NCI-H748 (cell line): ENCODE results near the gene DHCR24.

Experiments
- DNase-seq: peaks from one replicate; lab custom pipeline; 2025; ENCODE audit not compliant: unreplicated experiment; lab: John Stamatoyannopoulos, UW

Gene DHCR24

GRCh38 chr1:54818461-54819194 is 68.4 kb downstream of the DHCR24 start:
- DNase-seq = no peak

GRCh38 chr1:54816951-54817350 is 70.0 kb downstream of the DHCR24 start:
- DNase-seq = no peak

GRCh38 chr1:54816130-54816529 is 70.9 kb downstream of the DHCR24 start:
- no peak for DNase-seq

- no peak for DNase-seq
These were observed 71.7 kb downstream of the DHCR24 start for GRCh38 chr1:54815086-54815876.

GRCh38 chr1:54814571-54814970 is 72.4 kb downstream of the DHCR24 start:
- no peak for DNase-seq

GRCh38 chr1:54814126-54814498 is 72.9 kb downstream of the DHCR24 start:
- no peak for DNase-seq

- DNase-seq = no peak
These were observed 73.4 kb downstream of the DHCR24 start for GRCh38 chr1:54813485-54814125.

- DNase-seq = no peak
These were observed 74.1 kb downstream of the DHCR24 start for GRCh38 chr1:54812801-54813484.

GRCh38 chr1:54811739-54812655 is 75.0 kb downstream of the DHCR24 start:
- DNase-seq = no peak

GRCh38 chr1:54811066-54811465 is 75.9 kb downstream of the DHCR24 start:
- no peak for DNase-seq

- peak; percentile 66 for DNase-seq
These were observed 76.6 kb downstream of the DHCR24 start for GRCh38 chr1:54810153-54810942.

- no peak for DNase-seq
These were observed 77.4 kb downstream of the DHCR24 start for GRCh38 chr1:54809496-54810074.

- no peak for DNase-seq
These were observed 78.4 kb downstream of the DHCR24 start for GRCh38 chr1:54808443-54809207.

- DNase-seq = no peak
These were observed 79.2 kb downstream of the DHCR24 start for GRCh38 chr1:54807756-54808155.

- no peak for DNase-seq
These were observed 79.9 kb downstream of the DHCR24 start for GRCh38 chr1:54806931-54807611.

GRCh38 chr1:54805981-54806381 is 81.0 kb downstream of the DHCR24 start:
- DNase-seq = no peak

GRCh38 chr1:54805466-54805865 is 81.5 kb downstream of the DHCR24 start:
- no peak for DNase-seq
